HL-60/S4 treated with phorbol 12-myristate 13-acetate at 8.2 ng/mL for 4 days and 3 days (cell line): ENCODE results near the gene CERS3.

Experiments used
- in situ Hi-C: fragments of 300-500 bp; cut with MboI; formaldehyde crosslinking; loops from 2 replicates; pipeline ENCODE4 v1.15.0; 2022; ENCODE audit warnings: low sequenced_read_pairs

The CERS3 gene

DNA sequence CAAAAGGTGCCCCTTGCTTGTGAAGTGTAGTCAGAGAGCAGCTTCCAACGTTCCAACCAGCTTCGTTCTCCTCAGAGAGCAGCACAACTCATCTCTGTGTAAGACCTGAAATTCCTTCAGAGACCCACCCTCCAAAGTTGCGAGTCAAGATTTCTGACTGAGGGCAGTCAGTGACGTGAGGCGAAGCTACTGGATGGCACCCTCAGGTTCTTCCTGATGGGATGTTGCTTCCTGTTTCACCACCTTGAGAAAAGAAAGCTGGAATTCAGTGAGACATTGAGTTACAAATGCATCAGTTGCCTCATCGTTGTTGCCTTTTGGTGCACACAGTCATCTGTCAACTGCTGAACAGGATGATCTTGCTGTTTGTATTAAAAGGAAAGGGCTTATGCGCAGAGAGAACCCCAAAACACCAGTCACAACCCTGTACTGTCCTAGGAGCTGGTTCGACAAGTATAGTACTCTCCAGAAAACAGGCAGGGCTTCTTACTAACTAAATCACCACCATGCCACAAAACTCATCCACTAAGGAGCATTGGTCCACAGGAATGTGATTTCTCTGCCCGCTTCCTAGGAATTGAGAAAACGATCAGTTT is at the start of gene CERS3:
TSS of gene CERS3 (minus strand) at position 118 of the 596 bp plus-strand sequence. CDS start 27,101 bp downstream, outside the sequence.
- in situ Hi-C loops: no loop called here

DNA sequence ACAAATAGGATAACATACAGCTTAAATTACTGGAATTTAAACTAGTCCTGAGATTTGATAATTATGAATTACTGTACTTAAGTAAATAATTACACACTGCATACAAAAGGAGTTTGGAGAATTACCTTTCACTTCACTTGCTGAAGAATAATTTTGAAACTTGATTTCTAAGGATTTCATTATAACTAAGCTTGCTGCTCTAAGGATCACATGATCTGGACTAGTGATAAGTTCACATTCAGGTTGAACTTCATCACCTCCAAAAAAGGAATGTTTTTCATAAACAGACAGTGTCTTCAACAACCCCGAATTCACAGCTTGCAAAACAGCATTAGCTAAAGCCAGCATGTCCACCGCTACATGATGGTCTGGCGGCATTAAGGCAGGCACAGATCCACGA is 44.8 kb upstream of the CERS3 start:
- in situ Hi-C loops: no loop called here

DNA sequence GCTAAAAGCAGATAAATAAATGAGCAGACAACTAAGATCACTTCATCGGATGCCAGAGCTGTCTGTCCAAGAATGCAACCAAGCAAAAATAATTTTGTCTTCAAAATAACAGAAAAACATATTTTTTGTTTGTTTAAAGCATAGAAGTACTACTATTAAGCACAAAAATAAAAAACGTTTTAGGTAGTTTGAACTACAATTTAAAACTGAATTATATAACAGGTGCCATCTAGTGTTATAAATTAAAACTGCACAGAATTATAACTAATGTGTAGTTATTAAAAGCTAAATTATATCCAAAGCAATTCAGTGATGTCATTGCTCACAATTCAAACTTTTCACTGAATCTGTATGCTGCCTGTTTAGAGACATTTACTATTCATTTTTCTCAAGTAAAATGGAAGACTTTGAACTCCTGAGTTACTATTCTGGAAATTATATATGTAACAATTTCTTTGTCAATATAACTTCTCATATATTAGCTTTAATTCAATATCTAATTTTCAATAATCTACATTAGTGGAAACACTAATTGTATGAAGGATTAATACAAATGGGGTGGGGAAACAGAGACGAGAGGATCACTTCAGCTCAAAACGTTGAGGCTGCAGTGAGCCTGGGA is 43.7 kb upstream of the CERS3 start:
- in situ Hi-C loops: no loop called here

DNA sequence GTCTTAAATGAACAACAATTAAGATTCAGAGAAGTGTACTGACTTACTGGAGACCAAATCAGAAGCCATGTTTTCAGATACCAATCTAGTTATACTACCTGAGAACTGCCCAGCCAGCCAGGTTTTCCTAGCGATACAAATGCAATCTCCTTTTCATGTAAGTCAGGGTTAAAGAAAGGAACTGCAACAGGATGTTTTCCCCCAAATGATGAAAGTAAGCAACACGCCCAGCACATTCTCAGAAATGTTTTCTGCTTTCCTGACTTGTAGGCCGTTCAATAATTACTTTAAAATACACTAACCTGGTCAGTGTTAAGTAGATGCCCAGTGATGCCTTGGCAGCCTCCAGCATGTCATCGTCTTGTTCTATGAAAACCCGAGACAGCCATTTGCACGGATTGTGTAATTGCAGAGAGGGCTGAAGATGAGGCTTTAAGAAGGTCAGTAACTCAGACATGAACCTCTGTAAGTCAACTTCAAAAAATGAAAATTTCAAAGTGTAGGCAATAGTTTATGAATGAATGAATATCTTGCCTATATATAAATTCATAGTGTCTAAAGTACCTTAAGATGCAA is 42.9 kb upstream of the CERS3 start:
- in situ Hi-C loops: no loop called here

DNA sequence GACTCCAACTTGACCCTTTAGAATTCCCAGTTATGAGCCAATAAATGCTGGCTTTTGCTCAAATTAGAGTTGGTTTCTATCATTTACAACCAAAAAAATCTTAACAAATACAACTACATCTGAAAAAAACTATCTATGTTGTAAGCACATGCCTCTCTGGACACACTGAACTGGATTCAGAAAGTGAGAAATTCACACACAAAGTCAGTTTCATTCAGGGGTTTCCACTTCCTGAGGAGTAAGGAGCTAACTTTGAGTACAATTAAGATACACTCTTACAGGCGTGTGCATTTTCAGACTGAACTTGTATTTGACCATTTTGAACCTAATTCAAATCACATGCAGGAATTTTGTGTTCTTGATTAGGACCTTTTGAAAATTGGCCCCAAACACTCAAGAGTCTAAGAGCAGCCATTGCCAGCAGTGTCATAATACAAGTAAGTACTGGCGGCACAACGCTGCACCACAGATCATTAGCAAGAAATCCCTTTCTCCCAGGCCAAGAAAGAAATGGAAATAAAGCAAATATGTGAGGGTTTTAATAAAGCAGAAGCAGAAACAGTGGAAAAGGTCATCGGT is 42.1 kb upstream of the CERS3 start:
- in situ Hi-C loops: no loop called here

DNA sequence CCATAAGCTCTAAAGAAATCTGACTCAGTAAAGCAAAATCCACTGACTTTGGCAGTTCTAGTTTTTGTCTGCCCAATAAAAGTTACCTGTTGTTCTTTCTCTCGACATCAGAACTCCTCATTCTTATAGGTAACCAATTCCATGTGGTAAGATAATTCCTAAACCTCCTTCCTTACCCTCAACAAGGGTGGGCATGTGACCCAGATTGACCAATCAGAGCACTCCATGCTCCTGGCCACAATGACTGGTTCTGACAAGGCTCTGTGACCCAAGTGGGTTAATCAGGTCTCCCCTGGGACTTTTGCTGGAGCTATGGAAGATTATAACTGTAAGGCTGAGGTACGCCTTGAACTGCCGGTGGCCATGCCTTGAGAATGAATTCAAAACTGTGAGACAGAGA is 41.5 kb upstream of the CERS3 start:
- in situ Hi-C loops: no loop called here

DNA sequence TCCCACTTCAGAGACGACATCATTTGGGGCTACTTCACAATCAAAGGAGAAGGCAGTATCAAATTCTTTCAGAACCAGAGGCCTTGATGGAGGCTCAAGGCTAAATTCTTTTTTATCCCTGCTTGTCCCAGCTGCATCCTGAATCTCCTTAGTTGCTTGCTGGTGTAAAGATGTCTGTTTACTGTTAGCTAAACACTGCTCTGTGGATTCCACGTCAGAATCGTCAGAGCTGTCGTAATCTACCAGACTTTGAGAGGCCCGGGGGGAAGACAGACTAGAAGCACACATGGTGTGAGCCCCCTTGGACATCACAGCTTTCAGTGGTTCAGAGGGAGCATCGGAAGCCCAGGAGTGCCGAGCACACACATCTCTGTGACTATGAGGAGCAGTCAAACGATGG is 40.6 kb upstream of the CERS3 start:
- in situ Hi-C loops: no loop called here

DNA sequence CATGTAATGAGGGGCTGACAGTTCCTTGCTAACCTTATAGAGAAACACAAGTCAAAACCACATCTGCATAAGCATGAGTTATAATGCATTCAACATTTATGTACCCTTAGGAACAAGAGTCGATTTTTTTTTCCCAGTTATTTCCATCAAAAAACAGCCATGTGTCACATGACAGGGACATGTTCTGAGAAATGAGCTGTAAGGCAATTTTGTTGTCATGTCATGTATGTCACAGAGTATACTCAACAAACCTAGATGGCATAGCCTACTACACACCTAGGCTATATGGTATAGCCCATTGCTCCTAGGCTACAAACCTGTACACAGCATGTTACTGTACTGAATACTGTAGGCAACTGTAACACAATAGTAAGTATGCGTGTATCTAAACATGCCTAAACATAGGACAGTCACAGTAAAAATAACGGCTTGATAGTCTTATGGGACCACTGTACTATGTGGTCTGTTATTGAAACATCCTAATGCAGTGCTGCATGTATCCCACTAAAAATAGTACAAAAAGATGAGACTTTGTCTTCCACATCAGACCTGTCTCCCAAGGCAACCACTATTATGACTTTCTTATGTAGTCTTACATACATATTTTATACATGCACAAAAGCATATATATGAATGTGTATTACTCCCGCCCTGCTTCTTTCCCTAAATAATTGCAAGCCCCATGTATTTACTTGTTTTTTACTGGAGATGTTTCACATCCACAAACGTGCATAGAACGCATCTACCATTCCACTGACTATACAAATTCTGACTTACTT is 38.3 kb upstream of the CERS3 start:
- in situ Hi-C loops: no loop called here

DNA sequence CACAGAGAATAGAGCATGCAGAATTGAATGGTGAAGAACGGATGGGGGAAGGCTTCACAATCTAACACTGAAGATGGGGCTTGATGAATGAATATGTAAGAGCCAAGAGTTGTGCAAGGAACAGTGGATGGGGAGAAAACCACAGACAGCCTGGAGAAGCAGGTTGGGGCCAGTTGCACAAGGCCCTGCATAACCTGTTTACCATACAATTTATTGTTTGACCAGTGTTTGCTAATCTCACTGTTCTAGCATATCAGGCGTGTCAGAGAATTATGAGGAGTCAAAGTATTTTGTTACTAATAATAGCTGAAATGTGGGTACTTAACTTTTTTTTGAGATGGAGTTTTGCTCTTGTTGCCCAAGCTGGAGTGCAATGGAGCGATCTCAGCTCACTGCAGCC is 36.8 kb upstream of the CERS3 start:
- in situ Hi-C loops: no loop called here

DNA sequence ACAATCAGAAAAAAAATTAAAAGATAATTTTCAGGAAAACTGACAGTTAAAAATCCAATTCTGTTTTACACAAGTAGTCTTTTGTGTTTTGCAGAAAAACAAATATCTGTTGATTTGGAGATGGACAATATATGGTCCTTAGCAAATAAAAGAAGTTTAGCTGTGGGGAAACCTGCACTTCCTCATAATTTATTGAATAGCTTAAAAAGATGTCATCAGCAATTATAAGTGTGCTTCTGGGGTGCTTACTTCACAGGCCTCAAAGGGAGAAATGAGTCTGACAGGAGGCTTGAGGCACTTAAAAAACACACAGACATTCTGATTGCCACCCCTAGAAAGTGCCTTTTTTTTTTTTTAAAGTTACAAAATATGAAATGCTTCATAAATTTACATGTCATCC is 31.6 kb upstream of the CERS3 start:
- in situ Hi-C loops: no loop called here

DNA sequence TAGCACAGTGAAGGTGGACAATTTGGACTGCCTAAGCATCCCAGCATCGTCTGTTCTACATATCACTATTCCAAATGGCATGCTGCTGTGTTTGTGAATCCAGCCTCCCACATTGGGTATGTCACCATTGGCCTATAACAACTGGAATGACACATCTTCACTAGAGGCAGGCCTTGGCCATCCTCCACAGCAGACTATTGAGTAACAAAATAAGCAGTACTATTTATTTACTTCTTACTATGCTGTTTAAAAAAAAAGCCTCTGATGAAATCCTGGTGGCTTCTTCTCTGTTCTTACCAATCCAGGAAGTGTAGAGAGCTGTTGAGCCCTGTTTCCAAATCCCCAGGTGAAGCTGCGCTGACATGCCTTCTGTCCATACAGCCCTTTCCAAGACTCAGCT is 30.6 kb upstream of the CERS3 start:
- in situ Hi-C loops: no loop called here

DNA sequence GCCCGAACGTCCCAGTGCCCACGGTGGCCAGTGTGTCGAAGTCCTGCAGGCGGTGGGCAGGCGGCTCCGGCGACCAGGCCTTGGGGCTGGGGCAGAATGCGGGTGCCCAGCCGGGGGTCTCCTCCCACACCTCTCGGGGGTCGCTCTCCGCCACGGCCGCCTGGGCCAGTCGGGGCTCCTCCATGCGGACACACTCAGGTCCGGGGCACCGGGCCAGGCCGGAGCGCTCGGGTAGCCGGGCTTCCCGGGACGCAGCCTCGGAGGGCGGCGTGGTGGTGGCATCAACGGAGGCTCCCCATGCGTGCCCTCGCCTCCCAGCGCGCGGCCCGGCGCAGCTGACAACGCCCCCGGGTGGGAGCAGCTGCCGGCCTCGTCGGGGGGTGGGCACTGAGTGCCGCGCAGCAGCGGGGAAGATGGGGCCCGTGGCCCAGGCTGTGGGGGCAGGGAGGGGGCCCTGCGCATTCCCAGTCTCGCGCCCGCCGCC is 30.1 kb upstream of the CERS3 start:
- in situ Hi-C loops: no loop called here

DNA sequence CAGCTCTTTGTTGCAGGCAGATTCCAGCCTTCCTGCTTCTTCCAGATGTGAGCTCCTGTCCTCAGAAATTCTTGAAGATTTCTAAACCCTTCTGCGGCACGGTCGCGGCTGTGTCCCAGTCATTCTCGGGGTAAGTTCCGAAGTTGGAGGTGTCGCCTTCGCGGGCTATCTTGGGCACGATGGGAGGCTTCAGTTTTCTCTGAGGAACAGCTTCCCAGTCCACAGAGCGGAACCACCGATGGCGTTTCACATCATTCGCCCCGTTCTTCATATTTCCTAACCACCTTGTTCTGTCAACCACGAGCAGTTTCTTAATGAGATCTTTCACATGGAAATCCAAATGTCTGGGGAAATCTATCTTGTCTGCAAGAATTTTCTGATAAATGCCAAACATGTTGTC is 24.7 kb upstream of the CERS3 start:
- in situ Hi-C loops: no loop called here

DNA sequence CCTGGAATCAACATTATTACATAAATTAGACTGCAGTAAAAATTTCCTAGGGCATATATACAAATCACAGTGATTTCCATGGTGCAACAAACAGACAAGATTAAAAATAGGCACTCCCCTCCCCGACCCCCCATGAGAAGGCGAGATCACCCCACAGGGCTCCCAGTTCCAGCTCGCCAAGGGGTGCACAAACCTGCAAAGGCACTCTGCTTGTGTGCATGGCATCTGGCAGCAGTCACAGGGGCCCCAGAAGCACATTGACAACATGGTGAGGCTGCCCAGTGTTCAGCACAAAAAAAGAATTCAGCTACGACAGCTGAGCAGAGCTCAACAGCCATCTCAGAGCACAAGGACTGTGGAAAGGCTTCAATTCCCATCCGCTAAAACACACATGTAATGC is 19.2 kb upstream of the CERS3 start:
- in situ Hi-C loops: no loop called here

DNA sequence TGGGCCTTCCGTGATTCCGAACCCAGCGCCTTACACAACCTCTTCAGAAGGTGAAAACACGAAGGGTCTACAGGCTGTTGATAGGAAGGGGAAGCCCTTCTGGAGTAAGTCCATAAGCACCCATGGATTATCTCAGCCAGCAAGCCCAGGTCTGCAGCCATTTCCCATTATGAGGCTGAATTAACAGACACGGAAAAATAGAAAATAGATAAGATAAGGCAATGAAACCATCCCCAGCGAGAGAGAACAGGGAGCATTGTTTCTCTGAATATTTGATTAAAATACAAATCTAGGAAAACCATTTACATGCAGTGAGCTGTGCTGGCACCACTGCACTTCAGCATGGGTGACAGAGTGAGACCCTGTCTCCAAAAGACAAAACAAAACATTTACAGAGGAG is 16.2 kb upstream of the CERS3 start:
- in situ Hi-C loops: no loop called here

DNA sequence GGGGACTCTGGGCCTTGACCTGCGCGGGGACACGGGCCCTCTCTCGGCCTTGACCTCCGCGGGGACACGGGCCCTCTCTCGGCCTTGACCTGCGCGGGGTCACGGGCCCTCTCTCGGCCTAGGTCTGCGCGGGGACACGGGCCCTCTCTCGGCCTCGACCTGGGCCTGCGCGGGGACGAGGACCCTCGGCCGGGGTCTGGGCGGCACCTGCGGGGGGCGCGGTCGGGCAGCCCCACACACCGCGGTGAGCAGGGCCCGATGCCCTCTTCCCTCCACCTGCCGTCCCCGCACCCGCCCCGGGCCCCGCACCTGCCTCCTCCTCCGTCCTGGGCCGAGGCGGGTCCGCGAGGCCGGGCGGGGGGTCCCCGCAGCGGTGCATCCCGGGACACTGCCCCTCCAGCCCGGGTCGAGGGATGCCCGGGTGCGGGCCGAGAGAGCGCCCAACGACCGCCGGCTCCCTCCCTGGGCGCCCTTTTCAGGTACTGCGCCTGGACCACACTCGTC is 15.6 kb upstream of the CERS3 start:
- in situ Hi-C loops: no loop called here

DNA sequence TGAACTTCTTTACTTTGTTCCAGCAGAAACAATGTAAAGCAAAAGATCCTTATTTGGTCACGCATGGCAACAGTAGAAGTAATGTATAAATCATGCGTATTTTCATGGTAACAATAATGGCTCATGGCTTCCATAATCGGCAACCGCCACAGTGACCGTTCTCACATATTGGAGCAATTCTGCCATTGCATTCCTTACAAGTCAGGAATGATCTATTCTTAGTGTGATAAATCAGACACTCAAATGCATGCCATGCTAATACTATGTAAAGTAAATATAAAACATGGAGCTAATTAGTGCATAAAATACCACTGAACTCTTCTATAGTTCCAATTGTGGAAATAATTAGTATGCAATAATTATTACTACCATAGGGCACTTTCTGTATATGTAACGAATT is 13.5 kb upstream of the CERS3 start:
- in situ Hi-C loops: no loop called here

DNA sequence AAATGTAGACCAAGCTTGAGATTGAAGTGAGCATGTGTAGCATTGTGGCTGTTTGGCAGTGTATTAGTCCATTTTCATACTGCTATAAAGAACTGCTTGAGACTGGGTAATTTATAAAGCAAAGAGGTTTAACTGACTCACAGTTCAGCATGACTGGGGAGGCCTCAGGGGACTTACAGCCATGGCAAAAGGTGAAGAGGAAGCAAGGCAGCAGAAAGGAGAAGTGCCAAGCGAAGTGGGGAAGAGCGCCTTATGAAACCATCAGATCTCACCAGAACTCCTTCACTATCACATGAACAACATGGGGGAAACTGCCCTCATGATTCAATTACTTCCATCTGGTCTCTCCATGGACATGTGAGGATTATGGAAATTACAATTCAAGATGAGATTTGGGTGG is 8.6 kb upstream of the CERS3 start:
- in situ Hi-C loops: no loop called here

DNA sequence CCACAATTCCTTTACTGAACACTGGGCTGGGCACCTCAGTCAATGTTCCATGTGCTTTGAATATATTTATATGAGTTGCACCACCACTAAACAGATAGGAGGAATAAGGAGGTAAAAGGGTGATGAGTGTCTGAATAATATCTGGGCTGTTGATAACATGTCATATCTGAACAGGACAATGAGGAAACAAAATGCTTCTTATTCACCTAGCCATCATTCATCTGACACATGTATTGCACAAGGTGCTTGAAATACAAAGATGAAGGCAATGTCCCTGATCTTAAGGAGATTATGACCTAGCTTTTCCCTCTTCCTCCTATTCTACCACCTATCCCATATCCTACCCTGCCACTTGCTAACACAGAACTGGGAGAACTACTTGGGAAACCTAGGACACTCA is 8.0 kb upstream of the CERS3 start:
- in situ Hi-C loops: no loop called here

DNA sequence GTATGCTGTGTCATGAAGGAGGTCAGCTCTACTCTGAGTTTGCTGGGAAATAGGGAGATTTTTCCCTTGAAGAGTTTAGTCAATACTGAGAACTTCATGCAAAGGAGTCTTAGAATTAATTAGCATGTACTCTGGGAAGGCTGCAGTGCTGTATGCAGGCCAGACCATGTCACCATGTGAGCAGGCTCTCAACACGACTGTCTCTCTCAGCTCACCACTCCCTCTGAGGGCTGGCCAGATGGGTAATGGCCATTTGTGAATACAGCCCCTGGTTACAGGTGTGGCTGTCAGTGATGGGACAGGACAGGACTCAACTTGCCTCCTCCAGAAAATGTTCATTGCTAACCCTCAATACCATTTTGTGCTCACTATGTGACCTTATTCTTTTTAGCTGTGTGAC is 5.1 kb upstream of the CERS3 start:
- in situ Hi-C loops: no loop called here

DNA sequence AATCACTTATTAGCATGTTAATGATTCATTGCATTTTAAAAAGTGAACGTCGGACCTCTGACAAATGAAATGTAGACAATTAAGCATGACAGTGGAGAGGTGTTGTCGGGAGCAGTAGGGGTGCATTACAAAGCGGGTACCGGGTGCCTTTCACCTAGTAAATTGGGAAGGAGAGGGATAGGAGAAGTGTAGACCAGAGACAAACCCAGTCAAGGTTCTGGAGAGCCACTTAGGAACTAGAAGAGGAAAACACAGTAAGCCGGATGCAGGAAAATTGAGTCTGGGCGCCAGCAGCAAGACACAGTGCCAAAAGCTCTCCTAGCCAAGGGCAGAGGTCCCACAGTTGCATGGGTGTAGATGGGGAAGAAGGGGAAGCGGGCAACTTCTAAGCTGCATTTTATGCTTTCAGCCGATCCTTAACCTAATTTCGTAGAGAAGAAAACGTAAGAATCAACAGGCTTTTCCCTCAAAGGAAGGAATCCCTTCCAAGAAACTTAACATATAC is 3.1 kb upstream of the CERS3 start:
- in situ Hi-C loops: no loop called here
